ENCODE measurements around the gene C12orf56.

C12orf56 gene

GRCh38 chr12:64255249-64255648 is 135.3 kb downstream of the C12orf56 start:
- Histone ChIP-seq H3K14ac (ENCODE audit: low read length in 2 of 2) (no peak overlapping the region), H3K27me3 (ENCODE audit: control insufficient read depth in 1 of 2, insufficient read depth in 1 of 2, low read length in 2 of 2) (no peaks in the 10 kb centered on the region), H3K9me3 (ENCODE audit: control insufficient read depth, low read length) (no peaks in the 10 kb centered on the region), H2BK5ac (ENCODE audit: low read depth, low read length, poor library complexity, severe bottlenecking) (no peak overlapping the region), H3K36me3 (ENCODE audit: control insufficient read depth in 1 of 2, insufficient read depth in 2 of 2, low read depth in 1 of 2, low read length in 2 of 2) (no peaks in the 10 kb centered on the region), H4K8ac (ENCODE audit: low read length) (no peak overlapping the region), H2AK5ac (ENCODE audit: low read length, severe bottlenecking) (no peak overlapping the region), H3K4me3 (ENCODE audit: insufficient read depth in 1 of 2, low read depth in 1 of 2, low read length in 2 of 2) (no peak overlapping the region), H3K4ac (ENCODE audit: low read depth in 1 of 2, low read length in 2 of 2) (no peak overlapping the region), H3K4me2 (ENCODE audit: low read length, poor library complexity, severe bottlenecking) (no peak overlapping the region), H3K9ac (ENCODE audit: low read length) (peak overlapping the region; percentile 52), H2BK120ac (ENCODE audit: low read depth, low read length) (no peak overlapping the region), H3K4me1 (ENCODE audit: control insufficient read depth, insufficient read depth, low read depth, low read length) (no peaks in the 10 kb centered on the region), H2AFZ (ENCODE audit: low read depth, low read length) (no peak overlapping the region), H3K27ac (ENCODE audit: low read length, poor library complexity, severe bottlenecking) (no peak overlapping the region), H4K91ac (ENCODE audit: low read length) (no peak overlapping the region), H2BK15ac (ENCODE audit: low read depth, poor library complexity, severe bottlenecking) (no peak overlapping the region), H2BK12ac (ENCODE audit: low read length in 2 of 2) (no peak overlapping the region), H3K79me1 (replicated peaks; ENCODE audit: low read length, poor library complexity, severe bottlenecking) (no peaks in the 10 kb centered on the region), H3K18ac (ENCODE audit: low read depth in 1 of 2, low read length in 2 of 2) (no peak overlapping the region), H3K23ac (ENCODE audit: low read length in 2 of 2) (no peak overlapping the region)
- no peak for DNase-seq
- WGBS, result 94% methylated on average over 3 of the region's 4 CpGs

GRCh38 chr12:64253356-64253755 is 137.2 kb downstream of the C12orf56 start:
- Histone ChIP-seq H3K18ac (ENCODE audit: low read depth in 1 of 2, low read length in 2 of 2) (no peak overlapping the region), H3K4me3 (ENCODE audit: insufficient read depth in 1 of 2, low read depth in 1 of 2, low read length in 2 of 2) (no peak overlapping the region), H3K9ac (ENCODE audit: low read length) (peak overlapping the region; percentile 74), H3K27me3 (ENCODE audit: control insufficient read depth in 1 of 2, insufficient read depth in 1 of 2, low read length in 2 of 2) (no peaks in the 10 kb centered on the region), H3K36me3 (ENCODE audit: control insufficient read depth in 1 of 2, insufficient read depth in 2 of 2, low read depth in 1 of 2, low read length in 2 of 2) (no peaks in the 10 kb centered on the region), H4K8ac (ENCODE audit: low read length) (no peak overlapping the region), H3K4me1 (ENCODE audit: control insufficient read depth, insufficient read depth, low read depth, low read length) (no peaks in the 10 kb centered on the region), H2BK12ac (ENCODE audit: low read length in 2 of 2) (no peak overlapping the region), H3K14ac (ENCODE audit: low read length in 2 of 2) (no peak overlapping the region), H2AK5ac (ENCODE audit: low read length, severe bottlenecking) (no peak overlapping the region), H2AFZ (ENCODE audit: low read depth, low read length) (no peak overlapping the region), H4K91ac (ENCODE audit: low read length) (no peak overlapping the region), H3K4me2 (ENCODE audit: low read length, poor library complexity, severe bottlenecking) (no peak overlapping the region), H3K79me1 (replicated peaks; ENCODE audit: low read length, poor library complexity, severe bottlenecking) (no peaks in the 10 kb centered on the region), H3K27ac (ENCODE audit: low read length, poor library complexity, severe bottlenecking) (no peak overlapping the region), H2BK15ac (ENCODE audit: low read depth, poor library complexity, severe bottlenecking) (no peak overlapping the region), H2BK5ac (ENCODE audit: low read depth, low read length, poor library complexity, severe bottlenecking) (no peak overlapping the region), H3K23ac (ENCODE audit: low read length in 2 of 2) (no peak overlapping the region), H3K4ac (ENCODE audit: low read depth in 1 of 2, low read length in 2 of 2) (no peak overlapping the region), H2BK120ac (ENCODE audit: low read depth, low read length) (no peak overlapping the region), H3K9me3 (ENCODE audit: control insufficient read depth, low read length) (no peaks in the 10 kb centered on the region)
- no CpG with 5 or more reads among the region's 1 CpG for WGBS
- no peak for DNase-seq

GRCh38 chr12:64252681-64253080 is 137.9 kb downstream of the C12orf56 start:
- H4K91ac ChIP-seq (ENCODE audit: low read length), result no peak overlapping the region
- no peak overlapping the region for H2AK5ac ChIP-seq (ENCODE audit: low read length, severe bottlenecking)
- no peak overlapping the region for H3K14ac ChIP-seq (ENCODE audit: low read length in 2 of 2)
- no peak overlapping the region for H4K8ac ChIP-seq (ENCODE audit: low read length)
- no peak overlapping the region for H2BK5ac ChIP-seq (ENCODE audit: low read depth, low read length, poor library complexity, severe bottlenecking)
- no peak overlapping the region for H3K4ac ChIP-seq (ENCODE audit: low read depth in 1 of 2, low read length in 2 of 2)
- H3K4me3 ChIP-seq (ENCODE audit: insufficient read depth in 1 of 2, low read depth in 1 of 2, low read length in 2 of 2), result no peak overlapping the region
- peak overlapping the region; percentile 74 for H3K9ac ChIP-seq (ENCODE audit: low read length)
- no peaks in the 10 kb centered on the region for H3K27me3 ChIP-seq (ENCODE audit: control insufficient read depth in 1 of 2, insufficient read depth in 1 of 2, low read length in 2 of 2)
- H2BK120ac ChIP-seq (ENCODE audit: low read depth, low read length), result no peak overlapping the region
- H3K4me2 ChIP-seq (ENCODE audit: low read length, poor library complexity, severe bottlenecking), result no peak overlapping the region
- H3K23ac ChIP-seq (ENCODE audit: low read length in 2 of 2), result no peak overlapping the region
- H2AFZ ChIP-seq (ENCODE audit: low read depth, low read length), result no peak overlapping the region
- H3K27ac ChIP-seq (ENCODE audit: low read length, poor library complexity, severe bottlenecking), result no peak overlapping the region
- no peak overlapping the region for H2BK15ac ChIP-seq (ENCODE audit: low read depth, poor library complexity, severe bottlenecking)
- no peak overlapping the region for H3K18ac ChIP-seq (ENCODE audit: low read depth in 1 of 2, low read length in 2 of 2)
- no peaks in the 10 kb centered on the region for H3K36me3 ChIP-seq (ENCODE audit: control insufficient read depth in 1 of 2, insufficient read depth in 2 of 2, low read depth in 1 of 2, low read length in 2 of 2)
- no peaks in the 10 kb centered on the region for H3K4me1 ChIP-seq (ENCODE audit: control insufficient read depth, insufficient read depth, low read depth, low read length)
- H3K79me1 ChIP-seq (replicated peaks; ENCODE audit: low read length, poor library complexity, severe bottlenecking), result no peaks in the 10 kb centered on the region
- no peak for DNase-seq
- WGBS, result 82% methylated on average over 3 of the region's 3 CpGs
- no peaks in the 10 kb centered on the region for H3K9me3 ChIP-seq (ENCODE audit: control insufficient read depth, low read length)
- no peak overlapping the region for H2BK12ac ChIP-seq (ENCODE audit: low read length in 2 of 2)

GRCh38 chr12:64243809-64244208 is 146.7 kb downstream of the C12orf56 start:
- Histone ChIP-seq H2AFZ (ENCODE audit: low read depth, low read length) (no peak overlapping the region), H2BK12ac (ENCODE audit: low read length in 2 of 2) (no peak overlapping the region), H3K9me3 (ENCODE audit: control insufficient read depth, low read length) (no peaks in the 10 kb centered on the region), H4K8ac (ENCODE audit: low read length) (no peak overlapping the region), H3K27ac (ENCODE audit: low read length, poor library complexity, severe bottlenecking) (no peak overlapping the region), H3K23ac (ENCODE audit: low read length in 2 of 2) (no peak overlapping the region), H3K4me3 (ENCODE audit: insufficient read depth in 1 of 2, low read depth in 1 of 2, low read length in 2 of 2) (no peak overlapping the region), H3K79me1 (replicated peaks; ENCODE audit: low read length, poor library complexity, severe bottlenecking) (no peaks in the 10 kb centered on the region), H3K14ac (ENCODE audit: low read length in 2 of 2) (no peak overlapping the region), H3K4me1 (ENCODE audit: control insufficient read depth, insufficient read depth, low read depth, low read length) (no peaks in the 10 kb centered on the region), H2BK5ac (ENCODE audit: low read depth, low read length, poor library complexity, severe bottlenecking) (no peak overlapping the region), H3K9ac (ENCODE audit: low read length) (no peak overlapping the region), H2BK15ac (ENCODE audit: low read depth, poor library complexity, severe bottlenecking) (no peak overlapping the region), H3K18ac (ENCODE audit: low read depth in 1 of 2, low read length in 2 of 2) (no peak overlapping the region), H3K4ac (ENCODE audit: low read depth in 1 of 2, low read length in 2 of 2) (no peak overlapping the region), H3K4me2 (ENCODE audit: low read length, poor library complexity, severe bottlenecking) (no peak overlapping the region), H3K36me3 (ENCODE audit: control insufficient read depth in 1 of 2, insufficient read depth in 2 of 2, low read depth in 1 of 2, low read length in 2 of 2) (no peaks in the 10 kb centered on the region), H3K27me3 (ENCODE audit: control insufficient read depth in 1 of 2, insufficient read depth in 1 of 2, low read length in 2 of 2) (no peaks in the 10 kb centered on the region), H4K91ac (ENCODE audit: low read length) (no peak overlapping the region), H2BK120ac (ENCODE audit: low read depth, low read length) (no peak overlapping the region), H2AK5ac (ENCODE audit: low read length, severe bottlenecking) (no peak overlapping the region)
- DNase-seq, result no peak
- 51% methylated on average over 3 of the region's 4 CpGs for WGBS

Data from mesenchymal stem cell (in vitro differentiated cells and primary cell).